HG03457 (cell line): Measurements from ENCODE around the gene AP1M1.

Experiments used
- ATAC-seq: cut with Tn5 transposase; IDR thresholded peaks from one replicate; pipeline ENCODE4 v1.9.1; 2021; ENCODE audit warnings: moderate number of reproducible peaks; ENCODE audit not compliant: unreplicated experiment

The AP1M1 gene

DNA sequence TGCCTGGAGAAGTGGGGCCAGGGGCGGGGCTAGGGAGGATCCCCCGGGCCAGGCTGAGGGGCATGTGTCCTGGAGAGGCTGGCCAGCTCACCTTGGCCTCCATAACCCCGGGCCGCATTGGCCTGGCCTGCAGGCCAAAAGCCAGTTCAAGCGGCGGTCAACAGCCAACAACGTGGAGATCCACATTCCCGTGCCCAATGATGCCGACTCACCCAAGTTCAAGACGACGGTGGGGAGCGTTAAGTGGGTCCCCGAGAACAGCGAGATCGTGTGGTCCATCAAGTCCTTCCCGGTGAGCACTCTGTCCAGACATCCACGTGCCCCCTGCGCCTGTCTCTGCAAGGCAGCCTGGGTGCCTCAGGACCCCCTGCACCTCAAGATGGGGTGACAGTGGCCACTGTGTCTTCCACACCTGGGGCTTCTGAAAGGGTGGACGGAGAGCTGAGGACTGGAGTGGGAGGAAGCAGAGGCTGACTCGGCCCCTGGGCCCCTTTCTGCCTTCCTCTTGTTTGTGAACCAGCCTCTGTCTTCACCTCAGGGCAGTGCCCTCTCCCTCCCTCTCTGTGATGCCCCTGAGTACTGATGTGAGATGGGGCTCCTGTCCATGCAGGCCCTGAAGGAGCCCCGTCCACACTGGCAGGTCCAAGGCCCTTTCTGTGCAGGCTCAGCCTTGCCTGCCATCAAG lies 31.1 kb downstream of the AP1M1 start:
- ATAC-seq: no peak

DNA sequence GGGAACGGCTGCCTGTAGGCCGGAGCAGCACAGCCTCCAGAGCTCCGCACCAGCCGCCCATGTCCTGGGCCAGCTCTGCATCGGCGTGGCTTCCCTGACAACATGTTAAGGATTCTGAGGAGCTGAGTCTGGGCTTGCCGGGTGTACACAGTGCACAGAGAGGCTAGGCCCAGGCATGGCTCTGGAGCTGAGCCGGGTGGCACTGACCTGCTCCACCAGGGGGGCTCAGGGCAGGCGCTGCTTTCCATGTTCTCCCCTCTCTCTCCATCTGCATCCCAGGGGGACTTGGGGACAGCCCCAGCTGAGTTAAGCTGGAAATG lies 31.6 kb downstream of the AP1M1 start:
- no peak for ATAC-seq

DNA sequence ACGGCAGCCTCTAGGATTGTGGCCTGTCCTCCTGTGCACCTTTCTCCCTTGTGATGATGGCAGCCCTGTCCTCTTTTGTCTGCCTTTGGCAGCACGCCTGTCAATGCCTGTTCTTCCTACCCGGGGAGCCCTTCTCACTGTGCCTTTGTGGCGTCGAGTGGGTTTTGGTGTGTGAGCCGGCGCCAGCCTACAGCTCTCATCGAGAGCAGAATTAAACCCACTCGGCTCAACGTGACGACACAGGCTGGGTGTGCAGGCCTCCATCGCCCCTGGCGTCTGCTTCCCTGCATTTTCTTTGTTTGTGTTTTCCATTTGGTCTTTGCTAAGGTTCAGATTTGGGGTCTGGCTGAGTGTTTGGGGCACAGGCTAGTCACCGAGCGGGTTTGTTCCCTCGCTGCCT lies 34.4 kb downstream of the AP1M1 start:
- no peak for ATAC-seq

DNA sequence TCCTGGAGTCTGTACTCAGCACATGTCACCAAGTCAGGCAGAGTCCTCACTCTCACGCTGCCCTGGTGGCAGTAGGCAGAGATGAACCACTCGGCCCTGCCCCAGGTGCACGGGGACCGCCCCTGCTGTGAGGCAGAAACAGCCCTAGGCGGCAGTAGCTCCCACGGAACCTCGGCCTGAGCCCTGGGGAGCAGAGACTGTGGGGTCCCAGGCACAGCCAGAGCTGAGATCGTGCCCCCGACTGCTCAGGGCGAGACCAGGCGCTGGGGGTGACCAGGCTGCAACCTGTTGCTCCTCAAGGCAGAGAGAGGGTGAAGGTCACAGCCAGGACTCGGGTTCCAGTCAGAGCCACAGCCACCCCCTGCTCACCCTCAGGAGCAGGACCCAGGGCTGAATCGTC lies 34.9 kb downstream of the AP1M1 start:
- ATAC-seq: no peak

- no peak for ATAC-seq
These were observed 35.5 kb downstream of the AP1M1 start for GRCh38 chr19:16233081-16233776.

- ATAC-seq: no peak
These were observed 36.3 kb downstream of the AP1M1 start for GRCh38 chr19:16233836-16234551.

GRCh38 chr19:16234552-16235445 lies 37.1 kb downstream of the AP1M1 start:
- ATAC-seq: no peak

DNA sequence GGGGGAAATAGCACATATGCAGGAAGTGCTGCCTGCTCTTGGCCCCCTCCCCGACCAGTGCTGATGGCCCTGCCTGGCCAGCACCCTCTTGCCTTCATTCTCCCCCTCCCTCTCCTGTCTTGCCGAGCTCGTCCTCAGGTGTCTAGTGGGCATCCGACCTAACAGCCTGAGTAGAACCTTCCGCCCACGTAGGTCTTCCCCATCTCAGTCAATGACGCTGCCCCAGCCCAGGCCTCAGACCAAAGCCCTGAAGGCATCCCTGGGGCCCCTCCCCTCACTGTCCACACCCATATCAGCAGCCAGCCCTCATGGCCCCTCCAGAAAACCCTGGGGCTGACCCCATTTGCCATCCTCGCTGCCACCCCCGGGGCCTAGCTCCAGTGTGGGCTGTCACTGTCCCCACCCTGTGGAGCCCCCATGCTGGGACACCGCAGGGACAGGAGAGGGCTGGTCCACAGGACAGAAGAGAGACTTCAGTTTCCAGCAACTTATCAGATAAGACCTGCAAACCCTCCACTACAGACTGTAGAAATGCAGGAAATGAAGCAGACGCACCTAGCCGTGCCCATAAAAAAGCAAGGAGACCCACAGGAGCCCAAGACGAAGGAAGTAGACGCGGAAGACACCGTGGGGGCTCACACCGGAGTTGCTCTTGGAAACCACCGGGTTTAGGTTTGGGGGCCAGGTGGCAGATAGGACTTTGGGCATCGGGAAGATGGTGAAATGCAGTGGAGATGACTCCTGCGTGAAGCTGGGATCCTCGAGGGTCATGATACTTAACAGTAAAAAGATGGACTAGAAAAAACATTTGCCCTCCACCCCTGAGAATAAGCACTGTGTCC lies 38.3 kb downstream of the AP1M1 start:
- no peak for ATAC-seq

GRCh38 chr19:16244091-16244490 lies 46.4 kb downstream of the AP1M1 start:
- no peak for ATAC-seq

- no peak for ATAC-seq
These were observed 49.9 kb downstream of the AP1M1 start for GRCh38 chr19:16247353-16248182.

DNA sequence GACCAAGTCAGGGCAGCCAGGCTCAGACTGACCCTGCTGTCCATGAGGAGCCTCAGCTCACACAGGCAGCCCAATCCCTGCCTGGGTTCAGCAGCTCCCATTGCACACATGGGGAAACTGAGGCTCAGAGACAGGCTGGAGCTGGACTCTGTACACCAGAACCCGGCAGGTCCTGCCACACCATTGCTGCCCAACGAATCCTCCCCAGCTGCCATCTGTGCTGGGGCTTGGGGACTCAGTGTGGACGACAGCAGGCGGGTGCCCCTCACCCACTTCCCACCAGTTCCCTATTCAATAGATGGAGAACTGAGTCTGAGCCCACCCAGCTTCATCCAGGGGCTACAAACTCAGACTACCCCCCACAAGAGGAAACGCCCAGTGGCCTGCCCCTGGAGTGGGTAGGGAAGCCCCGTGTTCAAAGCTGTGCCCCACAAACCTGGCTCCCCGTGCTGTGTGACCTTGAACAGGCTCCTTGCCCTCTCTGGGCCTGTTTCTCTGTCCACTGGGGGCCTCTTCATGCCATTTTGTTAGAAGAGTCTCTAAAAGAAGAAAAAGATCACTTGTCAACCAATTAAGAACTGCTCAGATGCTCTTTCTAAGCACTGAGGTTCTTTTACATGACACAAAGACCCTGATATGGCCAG lies 50.8 kb downstream of the AP1M1 start:
- ATAC-seq: no peak

DNA sequence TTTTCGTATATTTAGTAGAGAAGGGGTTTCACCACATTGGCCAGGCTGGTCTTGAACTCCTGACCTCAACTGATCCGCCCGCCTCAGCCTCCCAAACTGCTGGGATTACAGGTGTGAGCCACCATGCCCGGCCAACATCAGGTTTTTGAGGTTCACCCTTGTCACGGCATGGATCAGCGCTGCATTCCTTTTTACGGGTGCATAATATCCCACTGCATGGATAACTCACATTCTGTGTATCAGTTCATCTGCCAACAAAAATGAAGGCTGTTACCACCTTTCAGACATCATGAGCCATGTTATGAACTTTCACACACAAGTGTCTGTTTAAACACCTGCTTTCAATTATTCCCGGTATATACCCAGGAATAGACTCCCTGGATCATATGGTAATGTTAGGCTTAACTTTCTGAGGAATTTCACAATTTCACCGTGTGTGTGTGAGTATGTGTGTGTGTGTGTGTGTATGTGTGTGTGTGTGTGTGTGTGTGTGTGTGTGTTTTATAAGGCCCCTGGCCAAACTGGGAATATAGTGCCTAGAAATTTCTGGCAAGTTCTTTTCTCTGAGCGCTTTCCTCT lies 52.2 kb downstream of the AP1M1 start:
- ATAC-seq: no peak

DNA sequence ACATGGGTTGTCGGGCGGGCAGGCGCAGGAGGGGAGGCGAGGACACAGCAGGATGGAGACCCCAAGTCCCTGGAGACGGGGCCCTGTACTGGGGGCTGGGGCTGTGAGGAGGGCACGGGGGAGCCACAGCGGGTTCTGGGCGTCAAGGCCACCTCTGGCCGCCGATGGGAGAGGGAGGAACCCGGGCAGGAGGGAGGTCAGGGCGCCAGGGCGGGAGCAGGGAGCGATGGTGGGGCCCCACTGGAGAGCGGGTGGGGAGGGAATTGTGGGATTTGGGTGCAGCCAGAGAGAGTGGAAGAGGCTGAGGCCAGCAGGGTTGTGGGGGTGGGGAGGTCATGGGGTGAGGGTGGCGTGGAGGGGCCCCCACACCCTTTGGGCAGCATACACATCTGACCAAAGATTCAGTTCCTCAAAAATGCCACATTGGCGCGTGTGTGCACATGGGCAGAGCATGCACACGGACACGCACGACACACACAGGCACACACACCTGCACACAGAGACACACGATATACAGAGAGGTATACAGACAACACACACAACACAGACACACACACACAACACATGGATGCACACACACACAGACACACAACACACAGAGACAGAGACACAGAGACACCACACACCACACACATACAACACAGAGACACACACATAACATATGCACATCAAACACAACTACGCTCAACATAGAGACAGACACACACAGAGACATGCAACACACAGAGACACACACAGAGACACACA lies 54.9 kb downstream of the AP1M1 start:
- no peak for ATAC-seq

DNA sequence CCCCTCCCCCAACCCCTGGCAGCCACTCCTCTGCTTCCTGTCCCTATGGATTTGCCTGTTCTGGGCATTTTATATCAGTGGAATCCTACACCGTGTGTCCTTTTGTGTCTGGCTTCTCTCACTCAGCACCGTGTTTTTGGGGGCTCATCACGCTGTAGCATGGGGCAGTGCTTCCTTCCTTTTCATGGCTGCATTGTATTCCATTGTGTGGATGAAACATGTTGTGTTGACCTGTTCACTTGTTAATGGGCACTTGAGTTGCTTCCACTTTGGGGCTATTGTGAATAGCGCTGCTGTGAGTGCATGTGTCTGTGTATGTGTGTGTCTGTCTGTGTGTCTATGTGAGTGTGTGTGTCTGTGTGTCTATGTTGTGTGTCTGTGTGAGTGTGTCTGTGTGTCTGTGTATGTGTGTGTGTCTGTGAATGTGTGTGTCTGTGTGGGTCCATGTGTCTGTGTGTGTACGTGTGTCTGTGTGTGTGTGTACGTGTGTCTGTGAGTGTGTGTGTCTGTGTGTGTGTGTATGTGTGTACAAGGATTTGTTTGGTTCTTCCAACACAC lies 57.2 kb downstream of the AP1M1 start:
- no peak for ATAC-seq

DNA sequence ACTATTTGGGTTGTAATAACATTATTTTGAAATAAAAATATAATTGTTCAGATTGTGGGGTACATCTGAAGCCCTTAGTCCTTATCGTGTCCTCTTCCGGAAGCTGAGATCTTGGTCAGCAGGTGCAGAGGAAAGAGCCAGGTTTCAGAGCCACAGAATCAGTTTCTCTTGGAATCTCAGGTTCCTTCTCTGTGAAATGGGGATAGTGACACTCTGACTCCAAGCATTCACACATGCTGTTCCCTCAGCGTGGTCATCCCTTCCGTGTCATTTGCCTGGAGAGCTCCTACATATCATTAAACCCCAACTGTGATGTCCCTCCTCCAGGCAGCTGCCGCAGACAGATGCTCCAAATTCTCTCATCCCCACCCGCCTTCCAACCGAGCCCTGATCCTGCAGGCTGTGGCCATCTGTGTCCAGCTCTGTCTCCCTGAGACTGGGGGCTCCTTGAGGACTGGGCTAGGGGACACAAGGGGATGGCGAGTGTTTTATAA lies 59.8 kb downstream of the AP1M1 start:
- ATAC-seq: no peak

- no peak for ATAC-seq
These were observed 60.8 kb downstream of the AP1M1 start for GRCh38 chr19:16258440-16258903.
